HCT116 (cell line): ENCODE data around the gene MRPL21. TPM values are rescaled to one million over a fixed set of nuclear protein-coding genes. Genes with fewer than 3 reads are reported as not detected.

Experiments
- ATAC-seq: fragments of 200-7000 bp; cut with Tn5 transposase; 2 replicates; pipeline ENCODE4 v1.9.1; 2020; ENCODE audit warnings: mild to moderate bottlenecking, moderate library complexity
- BruUV-seq: library from RNA; stranded (reverse); fragments of 400-500 nt; replicated peaks from 2 replicates; lab custom pipeline; 2021; lab: Mats Ljungman, UMichigan
- CTCF ChIA-PET: fragments of 300-600 bp; sonication (Branson Sonifier 250); formaldehyde crosslinking; loops from one replicate; lab custom pipeline; 2021; ENCODE audit warnings: antibody characterized with exemption; lab: Charles Lee
- POLR2A ChIA-PET: fragments of 300-600, 350-600 bp; sonication (Branson Sonifier 250); formaldehyde crosslinking; loops from one replicate; lab custom pipeline; 2021; ENCODE audit warnings: antibody characterized with exemption; lab: Charles Lee
- RAD21 ChIA-PET, 2 experiments: fragments of 300-600 bp; sonication (Branson Sonifier 250); formaldehyde crosslinking; loops; one replicate each; lab custom pipeline; 2023; ENCODE audit warnings: low total read pairs in 2 of 2; ENCODE audit not compliant: uncharacterized antibody in 2 of 2, unreplicated experiment in 2 of 2, low non-redundant PET in 1 of 2; lab: Charles Lee
- DNase-seq: peaks from one replicate; pipeline ENCODE4 v3.0.0-alpha.2; 2010; ENCODE audit warnings: low read depth, low spot score
- H2AFZ ChIP-seq: fragments of 200-600 bp; shearing (Covaris generic), sonication (generic); 2 replicates; pipeline ENCODE4 v1.6.1; 2017; ENCODE audit warnings: low read depth, mixed run types, mixed read lengths, antibody characterized with exemption, low read length; ENCODE audit not compliant: poor library complexity, severe bottlenecking
- H3K27ac ChIP-seq: 2 replicates; pipeline ENCODE4 v1.5.1; 2012; ENCODE audit warnings: low read depth, low read length
- H3K27me3 ChIP-seq: fragments of 200-600 bp; sonication (generic); 2 replicates; pipeline ENCODE4 v1.6.1; 2016; ENCODE audit warnings: mixed run types, low read length, mixed read lengths; ENCODE audit not compliant: insufficient read depth
- H3K36me3 ChIP-seq, 2 experiments: fragments of 200-500 bp in 1 of 2; fragments of 200-600 bp in 1 of 2; sonication (Bioruptor generic) in 1 of 2; sonication (generic) in 1 of 2; 2 replicates each; pipeline versions ENCODE4 v1.5.1 to v1.6.1; 2014 to 2016; ENCODE audit warnings: low read length in 2 of 2, inconsistent platforms in 1 of 2, mixed read lengths in 1 of 2, mixed run types in 1 of 2; ENCODE audit not compliant: insufficient read depth in 2 of 2, control insufficient read depth in 1 of 2
- H3K4me1 ChIP-seq, 2 experiments: fragments of 200-600 bp in 1 of 2; sonication (generic) in 1 of 2; 2 replicates each; pipeline versions ENCODE4 v1.5.1 to v1.6.1; 2012 to 2017; ENCODE audit warnings: low read length in 2 of 2, inconsistent platforms in 1 of 2, mild to moderate bottlenecking in 1 of 2, mixed read lengths in 1 of 2, mixed run types in 1 of 2, moderate library complexity in 1 of 2; ENCODE audit not compliant: insufficient read depth in 2 of 2, control insufficient read depth in 1 of 2
- H3K4me2 ChIP-seq: fragments of 200-600 bp; sonication (generic); 2 replicates; pipeline ENCODE4 v1.6.1; 2017; ENCODE audit warnings: mixed run types, low read length, mixed read lengths
- H3K4me3 ChIP-seq, 2 experiments: fragments of 200-600 bp in 1 of 2; sonication (generic) in 1 of 2; replicated peaks in 1 of 2; 2 replicates each; pipeline ENCODE4 v1.5.1; 2011 to 2016; ENCODE audit warnings: low read length in 2 of 2, control low read depth in 1 of 2, low read depth in 1 of 2, mild to moderate bottlenecking in 1 of 2, mixed read lengths in 1 of 2, mixed run types in 1 of 2
- H3K79me2 ChIP-seq: fragments of 200-600 bp; sonication (generic); 2 replicates; pipeline ENCODE4 v1.6.1; 2017; ENCODE audit warnings: mild to moderate bottlenecking, mixed run types, low read length, moderate library complexity, mixed read lengths; ENCODE audit not compliant: insufficient read depth
- H3K9ac ChIP-seq: fragments of 200-600 bp; sonication (generic); 2 replicates; pipeline ENCODE4 v1.6.1; 2016; ENCODE audit warnings: low read length, mixed read lengths
- H3K9me2 ChIP-seq: fragments of 200-600 bp; sonication (generic), shearing (Covaris generic); 2 replicates; pipeline ENCODE4 v1.6.1; 2017; ENCODE audit warnings: mixed run types, mild to moderate bottlenecking, moderate library complexity; ENCODE audit not compliant: insufficient read depth
- H3K9me3 ChIP-seq, 2 experiments: fragments of 200-500 bp in 1 of 2; fragments of 200-600 bp in 1 of 2; sonication (Bioruptor generic) in 1 of 2; sonication (generic) in 1 of 2; 2 replicates each; pipeline ENCODE4 v1.6.1; 2014 to 2017; ENCODE audit warnings: low read length in 2 of 2, mixed read lengths in 2 of 2, inconsistent platforms in 1 of 2, low read depth in 1 of 2, mild to moderate bottlenecking in 1 of 2, mixed run types in 1 of 2, moderate library complexity in 1 of 2; ENCODE audit not compliant: control insufficient read depth in 1 of 2, insufficient read depth in 1 of 2
- H4K20me1 ChIP-seq: fragments of 200-600 bp; sonication (generic), shearing (Covaris generic); 2 replicates; pipeline ENCODE4 v1.6.1; 2017; ENCODE audit warnings: mixed run types, mild to moderate bottlenecking, moderate library complexity; ENCODE audit not compliant: insufficient read depth
- CTCF ChIP-seq, 3 experiments: fragments of 200-600 bp in 1 of 3; sonication (generic) in 1 of 3; IDR thresholded peaks in 2 of 3; conservative IDR thresholded peaks in 1 of 3; 2 replicates each; pipeline ENCODE4 v1.5.1; 2012 to 2017; ENCODE audit warnings: low read depth in 2 of 3, low read length in 2 of 3, antibody characterized with exemption in 1 of 3, borderline replicate concordance in 1 of 3, control low read depth in 1 of 3, mild to moderate bottlenecking in 1 of 3, mixed read lengths in 1 of 3, mixed run types in 1 of 3, moderate library complexity in 1 of 3; ENCODE audit not compliant: insufficient read depth in 1 of 3
- EGR1 ChIP-seq: IDR thresholded peaks from 2 replicates; pipeline ENCODE4 v1.6.1; 2012; ENCODE audit warnings: low read depth
- EZH2phosphoT487 ChIP-seq: fragments of 200-600 bp; IDR thresholded peaks from 2 replicates; pipeline ENCODE4 v1.6.1; 2018; ENCODE audit warnings: antibody characterized with exemption, borderline replicate concordance
- JUND ChIP-seq: IDR thresholded peaks from 2 replicates; pipeline ENCODE4 v1.6.1; 2012
- POLR2A ChIP-seq: IDR thresholded peaks from 2 replicates; pipeline ENCODE4 v1.7.0; 2011; ENCODE audit warnings: borderline replicate concordance; ENCODE audit not compliant: insufficient read depth, insufficient read length; ENCODE audit errors: extremely low read depth
- RAD21 ChIP-seq: IDR thresholded peaks from 2 replicates; pipeline ENCODE4 v1.6.1; 2012; ENCODE audit warnings: low read depth, mild to moderate bottlenecking
- REST ChIP-seq: IDR thresholded peaks from 2 replicates; pipeline ENCODE4 v1.6.1; 2012; ENCODE audit warnings: low read depth
- SIN3A ChIP-seq: IDR thresholded peaks from 2 replicates; pipeline ENCODE4 v1.6.1; 2012; ENCODE audit warnings: low read depth
- SRF ChIP-seq: IDR thresholded peaks from 2 replicates; pipeline ENCODE4 v1.6.1; 2012; ENCODE audit warnings: low read depth
- YY1 ChIP-seq: IDR thresholded peaks from 2 replicates; pipeline ENCODE4 v1.6.1; 2011; ENCODE audit warnings: low read length, low read depth, moderate library complexity, mild to moderate bottlenecking; ENCODE audit not compliant: insufficient replicate concordance; ENCODE audit errors: extremely low read depth
- ZBTB33 ChIP-seq: IDR thresholded peaks from 2 replicates; pipeline ENCODE4 v1.6.1; 2011; ENCODE audit warnings: mild to moderate bottlenecking, low read length, moderate library complexity; ENCODE audit not compliant: insufficient replicate concordance; ENCODE audit errors: extremely low read depth
- intact Hi-C: fragments of 100-400 bp; cut with micrococcal nuclease; formaldehyde crosslinking; loops from 2 replicates; pipeline ENCODE4 v1.10.0; 2022
- total RNA-seq: library from RNA; stranded (reverse); gene quantifications from one replicate; pipeline ENCODE4 v1.2.1, GENCODE V29; 2021; ENCODE audit not compliant: unreplicated experiment

Gene MRPL21
- total RNA-seq, 1 experiment from 2014 or later, result 90.2 TPM

GRCh38 chr11:68935516-68936357, 32.1 kb upstream of the MRPL21 start:
- BruUV-seq, result no TSS peak
- H3K9ac ChIP-seq, result no peak overlapping the region
- H2AFZ ChIP-seq, result no peak overlapping the region
- H3K4me2 ChIP-seq, result no peak overlapping the region
- no peaks in the 10 kb centered on the region for H4K20me1 ChIP-seq
- no peaks in the 10 kb centered on the region for H3K4me1 ChIP-seq
- no peaks in the 10 kb centered on the region for H3K9me3 ChIP-seq
- H3K79me2 ChIP-seq, result no peaks in the 10 kb centered on the region
- H3K27me3 ChIP-seq, result no peaks in the 10 kb centered on the region
- DNase-seq (no peak), ATAC-seq (no peak)
- H3K4me3 ChIP-seq, result no peak overlapping the region
- H3K36me3 ChIP-seq, result peaks cover 11 to 17% of the 10 kb centered on the region in 2 experiments; a peak in 2 of 4 replicates
- ChIA-PET CTCF (no interaction called here), POLR2A (no interaction called here), RAD21 (no interaction called here)
- no peaks in the 10 kb centered on the region for H3K9me2 ChIP-seq
- no peak for TF ChIP-seq YY1
- no peak for TF ChIP-seq POLR2A
- TF ChIP-seq ZBTB33, result no peak
- TF ChIP-seq SIN3A, result no peak
- TF ChIP-seq EZH2phosphoT487, result no peak
- TF ChIP-seq CTCF (IDR thresholded peaks at IDR 0.05 in 2 of 3, conservative IDR thresholded peaks at IDR 0.05 in 1 of 3; ENCODE audit: borderline replicate concordance in 1 of 3, insufficient read depth in 1 of 3, low read depth in 2 of 3, low read length in 2 of 3), result no peak
- TF ChIP-seq REST, result no peak
- TF ChIP-seq JUND, result no peak
- TF ChIP-seq EGR1, result no peak
- no peak for TF ChIP-seq SRF
- TF ChIP-seq RAD21, result no peak
- intact Hi-C loops, result no loop called here
- no peak overlapping the region for H3K27ac ChIP-seq
